Heart left ventricle (tissue), 13 donors: ENCODE measurements around the gene CERS3.

Experiments used
- CTCF ChIP-seq, 12 donors: fragments of 200-600 bp; sonication (generic) in 4 of 12; IDR thresholded peaks; one replicate each; pipeline versions ENCODE4 v1.5.0 to v1.8.0; 2018 to 2022; ENCODE audit warnings: antibody characterized with exemption in 12 of 12, mild to moderate bottlenecking in 5 of 12
- POLR2A ChIP-seq, 2 donors: fragments of 450-650 bp; IDR thresholded peaks; one replicate each; pipeline ENCODE4 v1.6.1; 2017; ENCODE audit warnings: antibody characterized with exemption in 2 of 2, mild to moderate bottlenecking in 2 of 2, moderate library complexity in 2 of 2
- donor health status: ischemic (EF 13 %, LVEDD 7.1; RV severe dilation, severe dysfunction).
- donor health status: DM: no; HTN: yes; CAD: no.
- donor health status: DM: no; HTN: no; CAD: no.
- donor health status: ischemic (EF 25% LVEDD 6.9; RV normal size, moderate dysfunction).
- donor health status: ischemic (EF 25% LVEDD 5.7; RV mildly dilated, moderate dysfunction).
- donor health status: ischemic (EF 35%, LVEDD 5.7; RV mildly dilated, moderate dysfunction).
- donor health status: nonischemic (EF 11% LVEDD 7.7; RV severe dilation, severe dysfunction).
- donor health status: DM: yes; HTN: yes; CAD: no.
- donor health status: PGD.
- donor health status: ischemic (EF 29% LVEDD 5.4; RV normal size, mild dysfunction).
- donor health status: nonischemic (EF 23%, LVEDD 6.1; RV moderate dilation, normal function).

DNA sequence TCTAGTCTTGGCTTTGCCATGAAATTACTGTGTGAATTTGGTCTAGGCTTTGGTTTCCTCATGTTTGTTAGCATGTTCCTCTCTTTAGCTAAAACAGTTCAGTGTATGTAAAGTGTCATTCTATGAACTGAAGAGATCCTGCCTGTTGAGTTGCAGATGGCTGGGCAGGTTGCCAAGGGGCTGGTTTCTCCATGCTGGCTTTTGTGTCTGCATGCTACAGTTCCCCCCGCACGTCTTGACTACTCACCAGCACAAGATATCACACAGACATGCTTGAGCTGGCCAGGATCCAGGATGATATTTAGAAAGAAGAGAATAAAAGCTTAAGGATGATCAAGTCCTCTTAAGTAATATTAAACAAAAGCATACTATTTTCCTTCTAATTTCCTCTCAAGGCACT, 90.2 kb downstream of the CERS3 start:
- TF ChIP-seq CTCF (IDR thresholded peaks at IDR 0.05) (no peak), POLR2A (IDR thresholded peaks at IDR 0.05) (no peak)
